Keratinocyte (primary cell): Measurements from ENCODE around the gene CTNNA2. TPM values are rescaled to one million over a fixed set of nuclear protein-coding genes. Genes with fewer than 3 reads are reported as not detected.

Experiments
- DNase-seq: peaks from one replicate; pipeline ENCODE4 v3.0.0-alpha.2; 2011; ENCODE audit warnings: low read depth, missing footprints, low spot score
- FAIRE-seq: peaks from 2 replicates; lab custom pipeline; 2011; peaks lifted over from hg19 to GRCh38; lab: Jason Lieb, UNC
- H2AFZ ChIP-seq: 2 replicates; pipeline ENCODE4 v1.6.0; 2012; ENCODE audit warnings: low read length, control low read depth, inconsistent platforms; ENCODE audit not compliant: control insufficient read depth
- H3K27ac ChIP-seq: 2 replicates; pipeline ENCODE4 v1.5.1; 2011; ENCODE audit warnings: low read length; ENCODE audit not compliant: control insufficient read depth, insufficient read depth
- H3K27me3 ChIP-seq: 3 replicates; pipeline ENCODE4 v1.6.0; 2011; ENCODE audit warnings: low read length; ENCODE audit not compliant: control insufficient read depth, insufficient read depth; ENCODE audit errors: extremely low read depth
- H3K36me3 ChIP-seq, 2 experiments: 2 replicates in 1 of 2; 3 replicates in 1 of 2; pipeline ENCODE4 v1.5.1; 2011; ENCODE audit warnings: low read length in 2 of 2, mild to moderate bottlenecking in 1 of 2; ENCODE audit not compliant: control insufficient read depth in 2 of 2, insufficient read depth in 2 of 2; ENCODE audit errors: extremely low read depth in 1 of 2
- H3K4me1 ChIP-seq: 3 replicates; pipeline ENCODE4 v1.5.1; 2011; ENCODE audit warnings: low read length; ENCODE audit not compliant: control insufficient read depth, insufficient read depth; ENCODE audit errors: extremely low read depth
- H3K4me2 ChIP-seq: 3 replicates; pipeline ENCODE4 v1.6.0; 2011; ENCODE audit warnings: low read depth, low read length; ENCODE audit not compliant: control insufficient read depth, insufficient read depth; ENCODE audit errors: extremely low read depth
- H3K4me3 ChIP-seq, 3 experiments: fragments of 200-600 bp in 1 of 3; sonication (generic) in 1 of 3; 2 replicates in 2 of 3; 3 replicates in 1 of 3; pipeline ENCODE4 v1.5.1; 2011 to 2016; ENCODE audit warnings: low read length in 3 of 3, mild to moderate bottlenecking in 3 of 3, control low read depth in 2 of 3, inconsistent platforms in 1 of 3, low read depth in 1 of 3, mixed read lengths in 1 of 3, mixed run types in 1 of 3, moderate library complexity in 1 of 3; ENCODE audit not compliant: control insufficient read depth in 2 of 3, insufficient read depth in 2 of 3; ENCODE audit errors: extremely low read depth in 1 of 3
- H3K79me2 ChIP-seq: 2 replicates; pipeline ENCODE4 v1.6.0; 2012; ENCODE audit warnings: low read length; ENCODE audit not compliant: control insufficient read depth, insufficient read depth
- H3K9ac ChIP-seq: 3 replicates; pipeline ENCODE4 v1.6.0; 2011; ENCODE audit warnings: low read length; ENCODE audit not compliant: control insufficient read depth, insufficient read depth; ENCODE audit errors: extremely low read depth
- H3K9me1 ChIP-seq: 3 replicates; pipeline ENCODE4 v1.6.0; 2011; ENCODE audit warnings: low read length; ENCODE audit not compliant: control insufficient read depth, insufficient read depth; ENCODE audit errors: extremely low read depth
- H3K9me3 ChIP-seq: 2 replicates; pipeline ENCODE4 v1.5.1; 2012; ENCODE audit warnings: low read depth, low read length; ENCODE audit not compliant: control insufficient read depth
- H4K20me1 ChIP-seq: 3 replicates; pipeline ENCODE4 v1.6.0; 2011; ENCODE audit warnings: low read length; ENCODE audit not compliant: control insufficient read depth, insufficient read depth; ENCODE audit errors: extremely low read depth
- CTCF ChIP-seq, 3 experiments: IDR thresholded peaks in 1 of 3; conservative IDR thresholded peaks in 1 of 3; optimal IDR thresholded peaks in 1 of 3; 2 replicates in 2 of 3; 3 replicates in 1 of 3; pipeline versions ENCODE3 to v1.5.1; 2011; ENCODE audit warnings: low read length in 3 of 3, mild to moderate bottlenecking in 3 of 3, moderate library complexity in 2 of 3, control low read depth in 1 of 3, inconsistent platforms in 1 of 3; ENCODE audit not compliant: insufficient read depth in 2 of 3; ENCODE audit errors: extremely low read depth in 1 of 3
- EZH2 ChIP-seq: IDR thresholded peaks from one replicate; pipeline ENCODE4 v1.6.1; 2012; ENCODE audit warnings: inconsistent platforms, mild to moderate bottlenecking, low read length, moderate library complexity
- dilution Hi-C: fragments of 300-500 bp; cut with MboI; formaldehyde crosslinking; loops from one replicate; pipeline ENCODE4 v1.7.0; 2020; ENCODE audit warnings: low sequenced_read_pairs; ENCODE audit not compliant: extremely low pct_ligation_motif_present
- polyA plus RNA-seq, 5 experiments: library from polyadenylated mRNA; depleted of rRNA in 3 of 5; stranded (reverse) in 3 of 5; stranded (forward) in 1 of 5; unstranded in 1 of 5; fragments of >200 nt; gene quantifications; 1 replicate in 1 of 5; 2 replicates in 3 of 5; 3 replicates in 1 of 5; pipeline versions ENCODE4 v1.2.1 to v1.2.3, GENCODE V29; 2011 to 2012; ENCODE audit warnings: missing spikeins in 2 of 5, low read depth in 1 of 5, low replicate concordance in 1 of 5

The CTNNA2 gene
- polyA plus RNA-seq, 1 donor (not counting 4 experiments of a cell fraction or from before 2014, with no cell fraction given) = not detected

- DNase-seq (no peak), FAIRE-seq (no peak)
- H3K27ac ChIP-seq = no peak overlapping the region
- dilution Hi-C loops = no loop called here
- H3K9me1 ChIP-seq = no peaks in the 10 kb centered on the region
- no peak overlapping the region for H3K4me3 ChIP-seq
- no peaks in the 10 kb centered on the region for H3K79me2 ChIP-seq
- H3K9ac ChIP-seq = no peak overlapping the region
- no peak overlapping the region for H2AFZ ChIP-seq
- H3K36me3 ChIP-seq = no peaks in the 10 kb centered on the region
- H4K20me1 ChIP-seq = no peaks in the 10 kb centered on the region
- no peaks in the 10 kb centered on the region for H3K9me3 ChIP-seq
- no peaks in the 10 kb centered on the region for H3K4me1 ChIP-seq
- no peak for TF ChIP-seq CTCF (optimal IDR thresholded peaks at IDR 0.05 in 1 of 3, IDR thresholded peaks at IDR 0.05 in 1 of 3, conservative IDR thresholded peaks at IDR 0.05 in 1 of 3; ENCODE audit: extremely low read depth in 1 of 3, insufficient read depth in 2 of 3, low read length in 3 of 3)
- no peak for TF ChIP-seq EZH2
- H3K4me2 ChIP-seq = no peak overlapping the region
- H3K27me3 ChIP-seq = no peaks in the 10 kb centered on the region
Measured at GRCh38 chr2:80035749-80036285, 523.0 kb downstream of the CTNNA2 start.

- no peaks in the 10 kb centered on the region for H3K79me2 ChIP-seq
- DNase-seq (no peak), FAIRE-seq (no peak)
- H4K20me1 ChIP-seq = no peaks in the 10 kb centered on the region
- H3K36me3 ChIP-seq = no peaks in the 10 kb centered on the region
- H3K9me3 ChIP-seq = no peaks in the 10 kb centered on the region
- H3K27ac ChIP-seq = no peak overlapping the region
- no peaks in the 10 kb centered on the region for H3K27me3 ChIP-seq
- no peak for TF ChIP-seq EZH2
- TF ChIP-seq CTCF (optimal IDR thresholded peaks at IDR 0.05 in 1 of 3, IDR thresholded peaks at IDR 0.05 in 1 of 3, conservative IDR thresholded peaks at IDR 0.05 in 1 of 3; ENCODE audit: extremely low read depth in 1 of 3, insufficient read depth in 2 of 3, low read length in 3 of 3) = no peak
- dilution Hi-C loops = no loop called here
- no peak overlapping the region for H3K4me3 ChIP-seq
- H2AFZ ChIP-seq = no peak overlapping the region
- H3K9me1 ChIP-seq = no peaks in the 10 kb centered on the region
- H3K4me1 ChIP-seq = no peaks in the 10 kb centered on the region
- H3K9ac ChIP-seq = no peak overlapping the region
- H3K4me2 ChIP-seq = no peak overlapping the region
Measured at GRCh38 chr2:80037310-80037709, 524.5 kb downstream of the CTNNA2 start.
